Chondrocyte (in vitro differentiated cells): ENCODE measurements around the gene USP4. TPM values are rescaled to one million over a fixed set of nuclear protein-coding genes. Genes with fewer than 3 reads are reported as not detected.

Experiments used
- DNase-seq: peaks from one replicate; pipeline ENCODE4 v3.0.0; 2021; ENCODE audit warnings: mixed read lengths, low spot score
- H3K27ac Mint-ChIP-seq: one replicate; pipeline ENCODE4 v1.8.0; 2021; ENCODE audit warnings: mild to moderate bottlenecking, moderate library complexity, mixed read lengths; ENCODE audit not compliant: unreplicated experiment
- H3K27me3 Mint-ChIP-seq: 2 replicates; pipeline ENCODE4 v1.8.0; 2021; ENCODE audit warnings: low read depth, mixed read lengths
- H3K36me3 Mint-ChIP-seq: 2 replicates; pipeline ENCODE4 v1.8.0; 2021; ENCODE audit warnings: low read depth, mixed read lengths
- H3K4me1 Mint-ChIP-seq: 2 replicates; pipeline ENCODE4 v1.8.0; 2021; ENCODE audit warnings: low read depth, mild to moderate bottlenecking, mixed read lengths
- H3K4me3 Mint-ChIP-seq: one replicate; pipeline ENCODE4 v1.8.0; 2021; ENCODE audit warnings: mild to moderate bottlenecking, moderate library complexity, mixed read lengths; ENCODE audit not compliant: unreplicated experiment
- H3K9me3 Mint-ChIP-seq: 2 replicates; pipeline ENCODE4 v1.8.0; 2021; ENCODE audit warnings: low read depth, mixed read lengths
- CTCF ChIP-seq: fragments of 200-600 bp; sonication (generic); IDR thresholded peaks from 2 replicates; pipeline ENCODE4 v1.5.0; 2021; ENCODE audit warnings: antibody characterized with exemption, mild to moderate bottlenecking, moderate library complexity
- total RNA-seq: library from RNA; stranded (reverse); gene quantifications from 3 replicates; pipeline ENCODE4 v1.2.1, GENCODE V29; 2021

Gene USP4
- total RNA-seq, 1 donor from 2014 or later = 31.9 TPM

GRCh38 chr3:49283997-49284396 is 55.9 kb downstream of the USP4 start:
- Mint-ChIP-seq H3K4me1 (no peaks in the 10 kb centered on the region), H3K9me3 (no peaks in the 10 kb centered on the region), H3K27ac (no peak overlapping the region), H3K36me3 (peaks cover 43% of the 10 kb centered on the region), H3K27me3 (no peaks in the 10 kb centered on the region), H3K4me3 (no peak overlapping the region)
- TF ChIP-seq CTCF = no peak
- DNase-seq = no peak

GRCh38 chr3:49279376-49279775 is 60.5 kb downstream of the USP4 start:
- Mint-ChIP-seq H3K9me3 (no peaks in the 10 kb centered on the region), H3K4me3 (no peak overlapping the region), H3K27me3 (no peaks in the 10 kb centered on the region), H3K27ac (no peak overlapping the region), H3K36me3 (peaks cover 26% of the 10 kb centered on the region), H3K4me1 (peaks cover 3% of the 10 kb centered on the region)
- TF ChIP-seq CTCF = no peak
- DNase-seq = no peak

- Mint-ChIP-seq H3K9me3 (no peaks in the 10 kb centered on the region), H3K4me1 (peaks cover 3% of the 10 kb centered on the region), H3K4me3 (no peak overlapping the region), H3K27ac (no peak overlapping the region), H3K27me3 (no peaks in the 10 kb centered on the region), H3K36me3 (peaks cover 18% of the 10 kb centered on the region)
- TF ChIP-seq CTCF = no peak
- no peak for DNase-seq
Observed at GRCh38 chr3:49278548-49278947, 61.3 kb downstream of the USP4 start.

- no peak for DNase-seq
- TF ChIP-seq CTCF = no peak
- Mint-ChIP-seq H3K4me3 (peak overlapping the region; percentile 65), H3K27me3 (no peaks in the 10 kb centered on the region), H3K27ac (peak overlapping the region; percentile 76), H3K9me3 (no peaks in the 10 kb centered on the region), H3K36me3 (peaks cover 17% of the 10 kb centered on the region), H3K4me1 (peaks cover 3% of the 10 kb centered on the region)
Observed at GRCh38 chr3:49277383-49277775, 62.5 kb downstream of the USP4 start.

- Mint-ChIP-seq H3K4me3 (peak within 1 kb of the TSS; percentile 65), H3K27me3 (no peaks in the 10 kb centered on the region), H3K4me1 (peaks cover 3% of the 10 kb centered on the region), H3K36me3 (peaks cover 17% of the 10 kb centered on the region), H3K27ac (peak within 1 kb of the TSS; percentile 76), H3K9me3 (no peaks in the 10 kb centered on the region)
- no peak for TF ChIP-seq CTCF
- no peak for DNase-seq
Observed at GRCh38 chr3:49276475-49277382, 63.1 kb downstream of the USP4 start, which contains the start of gene C3orf62. TSS of gene C3orf62 (minus strand) at chr3:49277232. CDS start at chr3:49276872, 360 bp downstream.
